HUES6 (cell line): ENCODE results near the gene PRDM16.

ENCODE experiments used
- H3K27ac ChIP-seq: 2 replicates; pipeline ENCODE4 v1.7.0; 2013; ENCODE audit warnings: low read depth, mild to moderate bottlenecking, low read length, inconsistent platforms
- H3K27me3 ChIP-seq: 2 replicates; pipeline ENCODE4 v1.6.1; 2013; ENCODE audit warnings: low read length; ENCODE audit not compliant: control insufficient read depth, insufficient read depth
- H3K36me3 ChIP-seq: 2 replicates; pipeline ENCODE4 v1.6.1; 2013; ENCODE audit warnings: low read length; ENCODE audit not compliant: control insufficient read depth, insufficient read depth
- H3K4me1 ChIP-seq: 2 replicates; pipeline ENCODE4 v1.6.1; 2013; ENCODE audit warnings: low read length; ENCODE audit not compliant: control insufficient read depth, insufficient read depth
- H3K4me3 ChIP-seq: 2 replicates; pipeline ENCODE4 v1.5.1; 2013; ENCODE audit warnings: low read depth, low read length
- H3K9ac ChIP-seq: one replicate; pipeline ENCODE4 v1.6.1; 2013; ENCODE audit warnings: mild to moderate bottlenecking, low read length
- H3K9me3 ChIP-seq: 2 replicates; pipeline ENCODE4 v1.6.1; 2013; ENCODE audit warnings: low read depth, low read length; ENCODE audit not compliant: control insufficient read depth, insufficient read depth

The PRDM16 gene

DNA sequence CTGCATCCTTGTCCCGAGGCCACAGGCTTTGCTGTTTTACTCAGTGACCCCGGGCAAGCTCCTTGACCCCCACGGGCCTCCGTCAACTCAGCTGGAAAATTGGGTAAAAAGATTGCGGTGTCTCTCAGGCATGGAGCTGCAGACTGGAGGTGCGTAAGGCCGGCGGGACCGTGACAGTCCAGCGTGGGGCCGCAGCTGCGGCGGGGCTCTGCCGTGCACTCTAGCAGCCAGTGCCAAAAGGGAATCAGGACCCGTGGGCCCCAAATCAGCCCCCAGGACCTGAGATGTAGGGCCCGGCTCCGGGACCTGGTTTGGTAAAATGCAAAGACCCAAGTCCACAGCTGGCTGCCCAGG lies 158.3 kb downstream of the PRDM16 start:
- Histone ChIP-seq H3K27ac (no peak overlapping the region), H3K36me3 (no peaks in the 10 kb centered on the region), H3K27me3 (peaks cover 4% of the 10 kb centered on the region; the same call in 1 of the 2 replicates), H3K4me1 (no peaks in the 10 kb centered on the region; the same call in 1 of the 2 replicates), H3K4me3 (no peak overlapping the region), H3K9me3 (no peaks in the 10 kb centered on the region), H3K9ac (no peak overlapping the region)

DNA sequence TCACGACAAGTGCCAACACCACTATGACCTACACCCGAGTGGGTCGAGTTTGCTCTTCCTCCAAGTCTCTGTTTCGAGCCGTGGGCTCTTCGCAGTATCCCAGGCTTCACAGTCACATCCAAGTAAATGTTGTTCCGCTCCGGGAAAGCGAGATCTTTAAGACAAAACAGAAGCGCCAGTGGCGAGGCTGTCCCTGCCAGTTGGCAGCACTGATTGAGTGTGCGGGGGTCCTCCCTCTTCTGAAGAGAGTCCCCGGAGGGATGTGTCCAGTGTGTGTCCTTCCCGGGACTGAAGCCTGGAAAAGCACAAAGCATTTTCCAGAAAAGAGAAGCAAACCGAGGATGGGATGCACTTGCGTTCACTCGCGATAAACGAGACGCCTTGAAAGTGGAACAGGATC lies 158.9 kb downstream of the PRDM16 start:
- Histone ChIP-seq H3K9ac (no peak overlapping the region), H3K27ac (no peak overlapping the region), H3K27me3 (peaks cover 4% of the 10 kb centered on the region; the same call in 1 of the 2 replicates), H3K4me1 (no peaks in the 10 kb centered on the region), H3K36me3 (no peaks in the 10 kb centered on the region), H3K9me3 (no peaks in the 10 kb centered on the region), H3K4me3 (no peak overlapping the region)

DNA sequence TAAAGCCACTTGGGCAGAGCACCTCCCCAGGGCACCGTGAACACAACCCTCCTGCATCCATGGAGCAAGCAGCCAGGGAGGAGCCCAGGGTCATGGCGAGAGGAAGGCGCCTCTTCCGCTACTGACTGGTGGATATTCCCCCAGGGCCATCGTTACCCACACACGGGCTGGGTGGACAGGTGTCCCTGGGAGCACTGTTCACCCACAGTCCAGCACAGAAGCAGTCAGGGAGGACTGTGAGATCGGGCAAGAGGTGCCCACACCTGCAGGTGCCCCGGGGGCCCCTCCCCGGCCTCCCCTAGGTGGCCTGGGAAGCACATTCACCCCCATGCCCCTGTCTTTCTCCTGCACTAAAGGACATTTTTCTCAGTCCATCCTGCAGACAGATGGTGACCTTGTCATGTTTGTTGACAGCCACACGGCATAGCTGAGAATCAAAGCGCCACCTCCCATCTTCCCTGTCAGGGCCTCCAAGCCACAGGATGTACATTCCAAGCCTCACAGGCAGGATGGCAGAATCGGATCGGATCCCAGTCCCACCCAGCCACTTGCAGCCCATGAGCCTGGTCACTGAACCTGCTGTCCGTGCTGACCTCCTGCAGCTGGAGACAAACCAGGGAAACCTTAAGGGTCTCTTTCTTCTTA lies 160.2 kb downstream of the PRDM16 start:
- no peaks in the 10 kb centered on the region for H3K9me3 ChIP-seq
- no peak overlapping the region for H3K4me3 ChIP-seq
- H3K27ac ChIP-seq: no peak overlapping the region
- H3K4me1 ChIP-seq: no peaks in the 10 kb centered on the region
- no peaks in the 10 kb centered on the region for H3K36me3 ChIP-seq
- H3K9ac ChIP-seq: no peak overlapping the region
- H3K27me3 ChIP-seq: peaks cover 4% of the 10 kb centered on the region; the same call in 1 of the 2 replicates

DNA sequence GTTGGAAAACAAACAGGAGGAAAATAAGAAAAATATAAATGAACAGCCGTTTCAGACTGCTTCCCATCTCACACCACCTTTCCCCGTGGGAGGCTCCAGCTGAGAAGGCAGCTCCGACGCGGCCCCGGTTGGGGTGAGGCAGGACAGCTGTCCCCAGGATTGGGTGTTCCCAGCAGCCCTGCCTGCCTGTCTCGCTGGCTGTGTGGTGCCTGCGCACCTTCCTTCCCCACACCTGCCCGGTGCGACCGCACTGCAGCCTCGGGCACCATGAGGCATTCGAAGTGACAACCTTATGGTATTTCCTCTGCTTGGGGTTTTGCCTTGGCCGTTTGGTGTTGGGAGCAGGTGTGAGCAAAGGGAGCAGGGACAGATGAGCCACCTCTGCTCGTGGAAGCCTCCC lies 161.6 kb downstream of the PRDM16 start:
- no peaks in the 10 kb centered on the region for H3K9me3 ChIP-seq
- no peak overlapping the region for H3K4me3 ChIP-seq
- no peaks in the 10 kb centered on the region for H3K4me1 ChIP-seq
- H3K36me3 ChIP-seq: no peaks in the 10 kb centered on the region
- H3K9ac ChIP-seq: no peak overlapping the region
- peaks cover 4% of the 10 kb centered on the region; the same call in 1 of the 2 replicates for H3K27me3 ChIP-seq
- H3K27ac ChIP-seq: no peak overlapping the region

DNA sequence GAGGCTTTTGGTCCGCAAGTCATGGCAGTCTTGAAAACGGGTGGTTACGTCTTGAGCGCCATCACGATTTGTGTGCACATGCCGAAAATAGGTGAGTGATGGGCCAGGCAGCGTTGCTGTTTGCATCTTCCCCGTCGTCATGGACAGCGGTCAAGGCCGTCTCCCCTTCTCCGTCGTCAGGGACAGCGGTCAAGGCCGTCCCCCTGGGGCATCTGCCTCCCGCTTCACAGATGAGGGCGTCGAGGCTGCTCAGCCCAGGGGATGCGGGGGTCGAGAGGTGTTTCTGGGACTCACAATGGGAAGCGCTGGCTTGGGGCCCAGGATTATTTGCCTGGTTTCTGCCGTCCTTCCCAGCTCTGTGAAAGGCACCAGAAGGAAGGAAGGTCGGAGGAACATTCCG lies 162.2 kb downstream of the PRDM16 start:
- Histone ChIP-seq H3K27ac (no peak overlapping the region), H3K36me3 (no peaks in the 10 kb centered on the region), H3K4me1 (no peaks in the 10 kb centered on the region; the same call in 1 of the 2 replicates), H3K4me3 (no peak overlapping the region), H3K27me3 (no peaks in the 10 kb centered on the region; the same call in 1 of the 2 replicates), H3K9ac (no peak overlapping the region), H3K9me3 (no peaks in the 10 kb centered on the region)

DNA sequence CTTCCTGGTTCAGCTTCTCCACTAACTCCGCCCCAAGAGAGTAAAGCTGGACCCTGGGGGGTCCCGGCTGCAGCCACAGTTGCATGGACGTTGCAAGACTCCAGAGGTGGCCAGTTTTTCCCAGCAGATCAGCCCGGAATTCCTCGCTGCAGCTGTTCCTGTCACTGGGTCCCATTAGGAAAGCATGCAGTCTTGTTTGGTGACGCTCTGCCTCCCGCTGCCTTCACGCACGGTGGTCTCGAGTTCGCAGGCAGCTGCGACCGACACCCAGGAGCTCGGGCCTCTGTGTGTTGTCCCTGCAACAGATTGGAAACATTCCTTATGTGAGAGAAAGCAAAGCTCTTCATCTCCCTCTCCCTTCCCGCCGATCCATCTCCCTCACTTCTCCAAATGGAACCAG lies 162.8 kb downstream of the PRDM16 start:
- no peaks in the 10 kb centered on the region for H3K36me3 ChIP-seq
- H3K4me3 ChIP-seq: no peak overlapping the region
- no peaks in the 10 kb centered on the region for H3K9me3 ChIP-seq
- H3K4me1 ChIP-seq: no peaks in the 10 kb centered on the region; the same call in 1 of the 2 replicates
- H3K27ac ChIP-seq: no peak overlapping the region
- no peaks in the 10 kb centered on the region; the same call in 1 of the 2 replicates for H3K27me3 ChIP-seq
- H3K9ac ChIP-seq: no peak overlapping the region

DNA sequence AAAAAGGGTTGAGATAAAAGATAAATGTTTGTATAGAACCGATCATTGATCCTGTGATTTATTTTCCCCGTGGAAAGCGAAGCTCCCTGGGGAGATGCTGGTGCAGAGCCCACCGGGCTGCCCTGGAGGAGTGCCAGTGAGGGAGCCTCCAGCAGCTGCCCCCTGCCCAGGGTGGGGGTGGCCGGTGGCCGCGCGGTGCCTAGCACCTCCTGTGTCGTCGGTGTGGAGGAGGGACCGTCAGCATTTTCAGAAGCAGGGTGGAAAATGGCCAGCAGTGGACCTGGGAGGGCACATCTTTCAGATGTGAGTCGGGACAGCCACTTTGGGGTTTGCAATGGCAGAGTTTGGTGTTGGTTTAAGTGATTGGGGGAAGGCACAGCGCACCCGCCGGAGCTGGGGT lies 164.0 kb downstream of the PRDM16 start:
- Histone ChIP-seq H3K4me3 (no peak overlapping the region), H3K27me3 (no peaks in the 10 kb centered on the region), H3K36me3 (no peaks in the 10 kb centered on the region), H3K4me1 (no peaks in the 10 kb centered on the region; the same call in 1 of the 2 replicates), H3K9me3 (no peaks in the 10 kb centered on the region), H3K9ac (no peak overlapping the region), H3K27ac (no peak overlapping the region)

DNA sequence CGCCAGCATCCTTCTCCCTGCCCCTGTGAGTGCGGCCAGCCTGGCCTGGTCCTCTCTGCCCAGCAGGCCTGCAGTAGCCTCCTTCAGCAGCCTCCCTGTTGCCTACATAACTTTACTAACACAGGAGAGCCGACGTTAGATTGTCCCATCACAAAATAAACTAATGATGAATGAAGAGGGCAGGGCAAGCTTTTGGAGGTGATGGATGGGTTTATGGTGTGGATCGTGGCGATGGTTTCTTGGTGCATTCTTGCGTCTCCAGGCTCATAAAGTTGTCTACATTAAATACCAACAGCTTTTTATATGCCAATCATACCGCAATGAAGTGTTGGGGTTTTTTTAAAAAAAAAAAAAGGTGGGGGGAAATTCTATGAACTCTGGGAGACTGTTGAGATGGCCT lies 164.5 kb downstream of the PRDM16 start:
- H3K4me3 ChIP-seq: no peak overlapping the region
- no peak overlapping the region for H3K27ac ChIP-seq
- no peaks in the 10 kb centered on the region; the same call in 1 of the 2 replicates for H3K4me1 ChIP-seq
- no peaks in the 10 kb centered on the region for H3K36me3 ChIP-seq
- H3K9me3 ChIP-seq: no peaks in the 10 kb centered on the region
- no peak overlapping the region for H3K9ac ChIP-seq
- no peaks in the 10 kb centered on the region for H3K27me3 ChIP-seq

DNA sequence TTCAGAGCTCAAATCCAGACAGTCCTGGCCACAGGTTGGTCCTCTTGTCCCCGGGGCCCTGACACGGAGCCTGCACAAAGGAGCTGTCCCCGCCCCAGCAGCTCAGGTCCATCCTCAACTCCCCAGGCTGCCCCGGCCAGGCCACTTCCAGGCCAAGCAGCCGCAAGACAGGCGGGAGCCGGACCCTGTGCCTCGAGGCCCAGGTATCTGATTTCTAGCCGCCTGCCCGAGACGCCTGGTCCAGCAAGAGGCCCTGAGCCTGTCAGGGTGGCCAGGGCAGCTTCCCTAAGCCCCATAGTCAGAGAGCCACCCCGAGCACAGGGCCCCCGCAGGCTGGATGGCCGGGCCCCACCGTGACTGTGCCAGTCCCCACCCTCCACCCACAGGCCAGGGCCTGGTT lies 165.3 kb downstream of the PRDM16 start:
- Histone ChIP-seq H3K36me3 (no peaks in the 10 kb centered on the region), H3K4me3 (no peak overlapping the region), H3K27ac (no peak overlapping the region), H3K9me3 (no peaks in the 10 kb centered on the region), H3K4me1 (no peaks in the 10 kb centered on the region; the same call in 1 of the 2 replicates), H3K27me3 (no peaks in the 10 kb centered on the region), H3K9ac (no peak overlapping the region)

DNA sequence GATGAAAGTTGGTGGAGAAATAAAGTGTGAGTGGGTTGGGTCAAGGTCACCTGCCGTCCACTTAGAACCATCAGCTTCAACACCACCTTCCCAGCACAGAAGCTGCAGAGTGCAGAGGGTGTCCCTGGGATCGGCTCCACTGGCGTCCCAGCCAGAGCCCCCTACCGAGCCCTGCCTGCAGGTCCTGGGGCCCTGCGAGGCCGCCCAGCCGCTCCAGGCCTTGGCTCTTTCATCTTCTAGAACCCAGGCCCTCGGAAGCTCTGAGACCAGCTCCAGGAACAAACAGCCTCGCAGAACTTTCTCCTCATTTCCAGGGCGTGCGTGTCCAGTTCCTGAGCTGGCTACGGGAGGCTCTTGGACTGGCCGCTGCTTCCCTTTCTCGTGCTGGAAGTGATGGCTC lies 166.0 kb downstream of the PRDM16 start:
- no peaks in the 10 kb centered on the region; the same call in 1 of the 2 replicates for H3K4me1 ChIP-seq

DNA sequence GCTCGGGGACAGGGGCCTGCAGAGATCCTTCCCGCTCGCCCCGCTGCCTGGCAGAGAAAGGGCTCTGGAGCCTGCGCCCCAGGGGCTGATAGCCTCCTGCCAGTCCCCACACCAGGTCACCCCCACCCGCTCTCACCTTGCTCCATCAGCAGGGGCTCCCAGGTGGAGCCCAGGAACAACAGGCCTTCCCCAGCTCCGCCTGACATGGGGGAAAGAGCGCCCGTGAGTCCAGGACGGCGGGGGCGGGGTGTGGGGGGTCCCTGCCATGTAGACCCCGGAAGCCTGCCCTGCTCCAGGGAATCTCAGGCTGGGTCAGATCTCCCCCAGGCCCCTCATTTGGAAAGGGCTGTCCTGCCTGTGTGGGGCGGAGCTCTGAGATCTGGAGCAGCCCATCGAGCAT lies 166.5 kb downstream of the PRDM16 start:
- no peak overlapping the region for H3K4me3 ChIP-seq
- no peak overlapping the region for H3K9ac ChIP-seq
- H3K9me3 ChIP-seq: no peaks in the 10 kb centered on the region
- H3K4me1 ChIP-seq: no peaks in the 10 kb centered on the region; the same call in 1 of the 2 replicates
- no peaks in the 10 kb centered on the region for H3K36me3 ChIP-seq
- no peak overlapping the region for H3K27ac ChIP-seq
- no peaks in the 10 kb centered on the region for H3K27me3 ChIP-seq

More for the DNA sequence above, 166.0 kb downstream of the PRDM16 start:
- H3K36me3 ChIP-seq: no peaks in the 10 kb centered on the region
- H3K27me3 ChIP-seq: no peaks in the 10 kb centered on the region
- H3K9ac ChIP-seq: no peak overlapping the region
- no peak overlapping the region for H3K4me3 ChIP-seq
- H3K27ac ChIP-seq: no peak overlapping the region
- no peaks in the 10 kb centered on the region for H3K9me3 ChIP-seq
